ENCODE data around the gene PRR18. TPM values are rescaled to one million over a fixed set of nuclear protein-coding genes. Genes with fewer than 3 reads are reported as not detected.
A peak's percentile ranks its signal among the peaks of the same experiment; 100 is the strongest.
"Not testable (repeated sequence)": the region's sequence is repeated elsewhere in the genome, so short reads cannot be mapped to it uniquely, and the experiment has no call there.

PRR18 gene
- total RNA-seq = 0.47 TPM

GRCh38 chr6:166308033-166308768 is at the start of gene PRR18:
TSS of gene PRR18 (minus strand) at chr6:166308392. CDS start at chr6:166308142, 250 bp downstream.
- DNase-seq = peak; percentile 56

GRCh38 chr6:166355552-166355951 is 47.4 kb upstream of the PRR18 start:
- no peak for DNase-seq

- DNase-seq = no peak
These were observed 46.8 kb upstream of the PRR18 start for GRCh38 chr6:166354965-166355364.

- no peak for DNase-seq
These were observed 46.0 kb upstream of the PRR18 start for GRCh38 chr6:166354143-166354542.

- DNase-seq = no peak
These were observed 45.3 kb upstream of the PRR18 start for GRCh38 chr6:166353507-166353906.

- no peak for DNase-seq
These were observed 44.7 kb upstream of the PRR18 start for GRCh38 chr6:166352923-166353322.

- no peak for DNase-seq
These were observed 43.6 kb upstream of the PRR18 start for GRCh38 chr6:166351715-166352285.

- no peak for DNase-seq
These were observed 40.2 kb upstream of the PRR18 start for GRCh38 chr6:166348305-166348949.

- DNase-seq = no peak
These were observed 38.8 kb upstream of the PRR18 start for GRCh38 chr6:166346965-166347364.

GRCh38 chr6:166346449-166346848 is 38.3 kb upstream of the PRR18 start:
- DNase-seq = no peak

- not testable (repeated sequence) for DNase-seq
These were observed 37.5 kb upstream of the PRR18 start for GRCh38 chr6:166345672-166346071.

GRCh38 chr6:166344921-166345320 is 36.7 kb upstream of the PRR18 start:
- not testable (repeated sequence) for DNase-seq

GRCh38 chr6:166344240-166344639 is 36.0 kb upstream of the PRR18 start:
- DNase-seq = no peak

- DNase-seq = no peak
These were observed 34.9 kb upstream of the PRR18 start for GRCh38 chr6:166343150-166343487.

- DNase-seq = peak; percentile 79
These were observed 34.4 kb upstream of the PRR18 start, which contains the start of gene SFT2D1 for GRCh38 chr6:166342349-166343149. TSS of gene SFT2D1 (minus strand) at chr6:166342545. CDS start at chr6:166342481, 64 bp downstream.

GRCh38 chr6:166341977-166342348 is 33.8 kb upstream of the PRR18 start:
- DNase-seq = no peak

GRCh38 chr6:166341464-166341863 is 33.3 kb upstream of the PRR18 start:
- no peak for DNase-seq

GRCh38 chr6:166338854-166339253 is 30.7 kb upstream of the PRR18 start:
- DNase-seq = no peak

- DNase-seq = no peak
These were observed 28.7 kb upstream of the PRR18 start for GRCh38 chr6:166336847-166337246.

- no peak for DNase-seq
These were observed 27.4 kb upstream of the PRR18 start for GRCh38 chr6:166335378-166336302.

GRCh38 chr6:166334878-166335277 is 26.7 kb upstream of the PRR18 start:
- DNase-seq = no peak

Data from occipital lobe (tissue), 2 donors.